BLaER1 (cell line): Measurements from ENCODE around the gene ACTR3.
"Not testable (repeated sequence)": the region's sequence is repeated elsewhere in the genome, so short reads cannot be mapped to it uniquely, and the experiment has no call there.

Experiments
- H3K27ac ChIP-seq: shearing (Covaris generic); formaldehyde crosslinking; 2 replicates; pipeline ENCODE4 v1.8.1; 2022
- H3K27me3 ChIP-seq: shearing (Covaris generic); formaldehyde crosslinking; 2 replicates; pipeline ENCODE4 v1.8.1; 2022
- H3K36me3 ChIP-seq: shearing (Covaris generic); formaldehyde crosslinking; 2 replicates; pipeline ENCODE4 v1.8.1; 2022
- H3K4me1 ChIP-seq: shearing (Covaris generic); formaldehyde crosslinking; 2 replicates; pipeline ENCODE4 v1.8.1; 2022
- H3K4me2 ChIP-seq: shearing (Covaris generic); formaldehyde crosslinking; 2 replicates; pipeline ENCODE4 v1.8.1; 2022
- H3K4me3 ChIP-seq: shearing (Covaris generic); formaldehyde crosslinking; 2 replicates; pipeline ENCODE4 v1.8.1; 2022
- H3K9ac ChIP-seq: shearing (Covaris generic); formaldehyde crosslinking; 2 replicates; pipeline ENCODE4 v1.8.1; 2022
- H3K9me3 ChIP-seq: shearing (Covaris generic); formaldehyde crosslinking; 2 replicates; pipeline ENCODE4 v1.8.1; 2022
- H4K20me1 ChIP-seq: shearing (Covaris generic); formaldehyde crosslinking; 2 replicates; pipeline ENCODE4 v1.8.1; 2022
- Cebpa-rat ChIP-seq: shearing (Covaris generic); IDR thresholded peaks from 2 replicates; pipeline ENCODE4 v1.8.1; 2022

ACTR3 gene

GRCh38 chr2:113920996-113921395 lies 31.1 kb downstream of the ACTR3 start:
- Histone ChIP-seq H3K4me3 (no peak overlapping the region), H4K20me1 (peaks cover 59% of the 10 kb centered on the region), H3K27ac (no peak overlapping the region), H3K9me3 (no peaks in the 10 kb centered on the region), H3K4me2 (no peak overlapping the region), H3K27me3 (no peaks in the 10 kb centered on the region), H3K4me1 (peaks cover 13% of the 10 kb centered on the region; the same call in 1 of the 2 replicates), H3K36me3 (peaks cover 86% of the 10 kb centered on the region), H3K9ac (no peak overlapping the region)
- TF ChIP-seq Cebpa-rat, result no peak

GRCh38 chr2:113922335-113922734 lies 32.4 kb downstream of the ACTR3 start:
- Histone ChIP-seq H3K27ac (no peak overlapping the region), H3K4me3 (no peak overlapping the region), H3K4me1 (peaks cover 13% of the 10 kb centered on the region; the same call in 1 of the 2 replicates), H3K9ac (no peak overlapping the region), H3K36me3 (peaks cover 88% of the 10 kb centered on the region), H3K27me3 (no peaks in the 10 kb centered on the region), H4K20me1 (peaks cover 52% of the 10 kb centered on the region), H3K9me3 (no peaks in the 10 kb centered on the region), H3K4me2 (no peak overlapping the region)
- no peak for TF ChIP-seq Cebpa-rat

GRCh38 chr2:113922784-113923183 lies 32.9 kb downstream of the ACTR3 start:
- Histone ChIP-seq H3K36me3 (peaks cover 86% of the 10 kb centered on the region), H3K4me2 (no peak overlapping the region), H3K27me3 (no peaks in the 10 kb centered on the region), H3K4me3 (no peak overlapping the region), H3K9ac (no peak overlapping the region), H3K9me3 (no peaks in the 10 kb centered on the region), H3K4me1 (peaks cover 13% of the 10 kb centered on the region; the same call in 1 of the 2 replicates), H3K27ac (no peak overlapping the region), H4K20me1 (peaks cover 48% of the 10 kb centered on the region)
- TF ChIP-seq Cebpa-rat, result no peak

- no peak for TF ChIP-seq Cebpa-rat
- no peaks in the 10 kb centered on the region for H3K27me3 ChIP-seq
- H3K4me3 ChIP-seq, result no peak overlapping the region
- peaks cover 13% of the 10 kb centered on the region; the same call in 1 of the 2 replicates for H3K4me1 ChIP-seq
- H4K20me1 ChIP-seq, result peaks cover 59% of the 10 kb centered on the region
- no peak overlapping the region for H3K9ac ChIP-seq
- H3K36me3 ChIP-seq, result peaks cover 84% of the 10 kb centered on the region
- no peak overlapping the region for H3K27ac ChIP-seq
- H3K4me2 ChIP-seq, result no peak overlapping the region
- H3K9me3 ChIP-seq, result no peaks in the 10 kb centered on the region
Observed at GRCh38 chr2:113925884-113926283, 36.0 kb downstream of the ACTR3 start.

- Histone ChIP-seq H3K9ac (no peak overlapping the region), H3K4me1 (peaks cover 13% of the 10 kb centered on the region; the same call in 1 of the 2 replicates), H3K9me3 (no peaks in the 10 kb centered on the region), H3K4me3 (no peak overlapping the region), H3K27ac (no peak overlapping the region), H3K27me3 (no peaks in the 10 kb centered on the region), H3K4me2 (no peak overlapping the region), H3K36me3 (peaks cover 82% of the 10 kb centered on the region), H4K20me1 (peaks cover 58% of the 10 kb centered on the region)
- no peak for TF ChIP-seq Cebpa-rat
Observed at GRCh38 chr2:113926314-113926713, 36.4 kb downstream of the ACTR3 start.

- TF ChIP-seq Cebpa-rat, result no peak
- peaks cover 29% of the 10 kb centered on the region; the same call in 1 of the 2 replicates for H4K20me1 ChIP-seq
- no peaks in the 10 kb centered on the region for H3K27me3 ChIP-seq
- H3K4me3 ChIP-seq, result no peak overlapping the region
- H3K4me1 ChIP-seq, result no peaks in the 10 kb centered on the region
- H3K36me3 ChIP-seq, result peaks cover 83% of the 10 kb centered on the region
- H3K9ac ChIP-seq, result no peak overlapping the region
- H3K4me2 ChIP-seq, result no peak overlapping the region
- H3K27ac ChIP-seq, result no peak overlapping the region
- peaks cover 6% of the 10 kb centered on the region for H3K9me3 ChIP-seq
Observed at GRCh38 chr2:113930448-113930847, 40.6 kb downstream of the ACTR3 start.

GRCh38 chr2:113937501-113937900 lies 47.6 kb downstream of the ACTR3 start:
- Histone ChIP-seq H3K4me3 (no peak overlapping the region), H3K9me3 (peaks cover 31% of the 10 kb centered on the region), H3K4me2 (no peak overlapping the region), H3K36me3 (peaks cover 80% of the 10 kb centered on the region), H3K27me3 (no peaks in the 10 kb centered on the region), H4K20me1 (no peaks in the 10 kb centered on the region), H3K4me1 (no peaks in the 10 kb centered on the region), H3K27ac (no peak overlapping the region), H3K9ac (no peak overlapping the region)
- no peak for TF ChIP-seq Cebpa-rat

GRCh38 chr2:113940891-113941290 lies 51.0 kb downstream of the ACTR3 start:
- Histone ChIP-seq H3K9me3 (peaks cover 36% of the 10 kb centered on the region), H3K27me3 (no peaks in the 10 kb centered on the region), H3K4me1 (no peaks in the 10 kb centered on the region), H3K27ac (no peak overlapping the region), H4K20me1 (no peaks in the 10 kb centered on the region), H3K4me2 (no peak overlapping the region), H3K9ac (no peak overlapping the region), H3K36me3 (peaks cover 79% of the 10 kb centered on the region), H3K4me3 (no peak overlapping the region)
- TF ChIP-seq Cebpa-rat, result no peak

GRCh38 chr2:113945784-113946183 lies 55.9 kb downstream of the ACTR3 start:
- H3K9ac ChIP-seq, H3K27me3 ChIP-seq, H3K4me3 ChIP-seq, H3K4me2 ChIP-seq, H3K27ac ChIP-seq, H3K4me1 ChIP-seq, H4K20me1 ChIP-seq: not testable (repeated sequence)
- Histone ChIP-seq H3K9me3 (peaks cover 15% of the 10 kb centered on the region; the same call in 1 of the 2 replicates), H3K36me3 (peaks cover 84% of the 10 kb centered on the region)

GRCh38 chr2:113950906-113951305 lies 61.0 kb downstream of the ACTR3 start:
- not testable (repeated sequence) for H3K4me3 ChIP-seq, H3K4me2 ChIP-seq, H4K20me1 ChIP-seq, H3K4me1 ChIP-seq, H3K9me3 ChIP-seq, H3K9ac ChIP-seq, H3K27ac ChIP-seq, H3K27me3 ChIP-seq
- H3K36me3 ChIP-seq, result peaks cover 92% of the 10 kb centered on the region

GRCh38 chr2:113961000-113961399 lies 71.1 kb downstream of the ACTR3 start:
- Histone ChIP-seq H4K20me1 (no peaks in the 10 kb centered on the region; the same call in 1 of the 2 replicates), H3K4me2 (no peak overlapping the region), H3K4me1 (no peaks in the 10 kb centered on the region), H3K27ac (no peak overlapping the region), H3K9me3 (no peaks in the 10 kb centered on the region), H3K27me3 (no peaks in the 10 kb centered on the region), H3K9ac (no peak overlapping the region), H3K4me3 (no peak overlapping the region), H3K36me3 (peaks cover 22% of the 10 kb centered on the region)
- no peak for TF ChIP-seq Cebpa-rat
